Measurements from ENCODE around the gene PLD2.
A peak's percentile ranks its signal among the peaks of the same experiment; 100 is the strongest.

Gene PLD2

GRCh38 chr17:4785311-4786105 lies 21.4 kb upstream of the PLD2 start:
- TF ChIP-seq GATA2 (IDR thresholded peaks at IDR 0.05; ENCODE audit: low read depth, low read length) (no peak), GATA3 (IDR thresholded peaks at IDR 0.05; ENCODE audit: low read depth, low read length) (no peak)

DNA sequence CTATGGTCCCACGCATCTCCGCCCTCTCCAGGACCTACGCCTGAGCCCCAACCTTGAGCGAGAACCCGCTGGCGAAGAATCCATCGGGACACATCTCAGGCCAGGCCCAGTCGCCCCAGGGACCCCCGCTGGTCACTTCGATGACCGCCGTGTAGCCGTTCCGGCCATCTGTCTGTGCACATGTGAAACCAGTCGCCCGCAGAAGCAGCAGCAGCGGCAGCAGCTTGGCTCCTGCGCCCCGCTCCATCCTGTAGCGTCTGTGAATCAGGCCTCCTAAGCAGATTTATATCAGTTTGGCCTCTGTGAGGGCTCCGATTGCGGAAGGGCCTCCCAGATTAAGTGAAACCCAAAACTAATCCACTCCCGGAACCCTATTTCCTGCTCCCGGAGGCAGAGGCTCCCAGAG lies 20.8 kb upstream of the PLD2 start, which contains the start of gene VMO1:
VMO1 (minus strand) TSS at position 259 of the 406 bp plus-strand sequence; CDS start at position 247, 12 bp downstream.
- TF ChIP-seq GATA3 (IDR thresholded peaks at IDR 0.05; ENCODE audit: low read depth, low read length) = no peak
- TF ChIP-seq GATA2 (IDR thresholded peaks at IDR 0.05; ENCODE audit: low read depth, low read length) = peak; percentile 73

DNA sequence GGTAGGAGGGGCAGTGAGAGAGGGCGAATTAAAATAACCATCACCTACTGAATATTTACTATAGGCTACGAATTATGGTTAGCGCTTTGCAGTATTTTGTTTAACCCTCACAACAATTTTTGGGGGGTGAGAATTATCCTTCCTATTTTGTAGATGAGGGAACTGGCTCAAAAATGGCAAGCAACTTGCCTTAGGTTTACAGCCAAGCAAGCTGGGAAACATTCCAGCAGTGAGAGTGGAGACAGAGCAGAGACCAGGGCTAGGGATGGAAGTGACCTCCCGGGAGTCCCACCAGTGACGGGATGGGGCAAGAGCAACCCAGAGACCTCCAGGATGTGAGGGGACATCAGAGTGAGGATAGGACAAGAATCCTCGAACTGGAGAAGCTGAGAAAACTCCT lies 20.4 kb upstream of the PLD2 start:
- no peak for TF ChIP-seq GATA3 (IDR thresholded peaks at IDR 0.05; ENCODE audit: low read depth, low read length)
- no peak for TF ChIP-seq GATA2 (IDR thresholded peaks at IDR 0.05; ENCODE audit: low read depth, low read length)

DNA sequence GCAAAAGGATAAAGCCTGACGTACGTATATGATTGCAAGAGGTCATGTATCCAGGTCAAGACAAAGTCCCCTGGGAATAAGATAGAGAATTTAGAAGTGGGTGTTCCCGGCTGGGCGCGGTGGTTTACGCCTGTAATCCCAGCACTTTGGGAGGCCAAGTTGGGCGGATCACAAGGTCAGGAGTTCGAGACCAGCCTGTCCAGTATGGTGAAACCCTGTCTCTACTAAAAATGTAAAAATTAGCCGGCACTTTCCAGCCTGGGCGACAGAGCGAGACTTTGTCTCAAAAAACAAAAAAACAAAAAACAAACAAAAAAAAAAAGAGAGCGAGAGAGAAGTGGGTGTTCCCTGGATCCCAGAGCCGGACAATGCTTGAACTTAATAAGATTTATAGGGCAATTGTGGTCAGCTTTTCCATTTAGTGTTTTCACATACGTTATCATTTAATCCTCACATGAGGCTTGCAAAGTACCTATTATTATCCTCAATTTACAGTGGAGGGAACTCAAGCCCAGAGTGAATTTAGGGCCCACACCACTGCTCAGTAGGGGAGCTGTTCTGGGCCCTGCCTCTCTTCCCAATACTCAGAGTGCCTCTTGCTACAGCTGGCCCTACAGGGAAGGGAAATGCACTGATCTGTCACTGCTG lies 18.7 kb upstream of the PLD2 start:
- TF ChIP-seq GATA3 (IDR thresholded peaks at IDR 0.05; ENCODE audit: low read depth, low read length) (no peak), GATA2 (IDR thresholded peaks at IDR 0.05; ENCODE audit: low read depth, low read length) (no peak)

DNA sequence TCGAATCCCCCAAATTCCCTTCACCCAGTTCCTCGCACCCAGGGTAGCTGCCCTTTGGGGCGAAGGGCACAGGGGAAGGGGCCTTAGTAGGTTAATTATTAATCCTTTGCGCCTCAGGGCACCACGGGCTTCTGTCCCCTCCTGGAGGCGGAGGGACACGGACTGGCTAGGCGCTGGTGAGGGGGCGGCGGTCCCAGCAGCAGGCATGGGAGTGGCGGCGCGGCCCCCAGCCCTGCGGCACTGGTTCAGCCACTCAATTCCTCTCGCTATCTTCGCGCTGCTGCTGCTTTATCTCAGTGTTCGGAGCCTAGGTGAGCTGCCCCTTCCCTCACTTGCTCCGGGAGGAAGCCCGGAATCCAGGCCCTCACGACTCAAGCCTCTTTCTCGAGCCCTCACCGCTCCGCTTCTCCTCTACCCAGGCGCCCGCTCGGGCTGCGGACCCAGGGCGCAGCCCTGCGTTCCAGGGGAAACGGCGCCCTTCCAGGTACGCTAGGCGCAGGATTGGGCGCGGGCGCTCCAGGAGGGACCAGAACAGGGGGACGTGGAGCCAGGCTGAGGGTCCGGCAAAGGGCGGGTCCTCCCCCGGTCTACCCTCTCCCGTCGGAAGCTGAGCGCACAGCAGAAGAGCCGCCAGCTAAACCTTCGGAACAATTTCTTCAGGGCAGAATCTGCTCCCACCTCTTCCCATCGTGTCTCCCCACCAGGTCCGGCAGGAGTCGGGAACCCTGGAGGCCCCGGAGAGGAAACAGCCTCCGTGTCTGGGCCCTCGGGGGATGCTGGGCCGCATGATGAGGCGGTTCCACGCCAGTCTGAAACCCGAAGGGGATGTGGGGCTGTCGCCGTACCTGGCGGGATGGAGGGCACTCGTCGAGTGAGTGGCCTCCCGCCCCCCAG lies 17.9 kb upstream of the PLD2 start, which contains the start of gene GLTPD2:
GLTPD2 (plus strand) TSS at position 158 of the 894 bp plus-strand sequence; CDS start at position 206, 48 bp downstream.
- TF ChIP-seq GATA3 (IDR thresholded peaks at IDR 0.05; ENCODE audit: low read depth, low read length) (no peak), GATA2 (IDR thresholded peaks at IDR 0.05; ENCODE audit: low read depth, low read length) (no peak)

DNA sequence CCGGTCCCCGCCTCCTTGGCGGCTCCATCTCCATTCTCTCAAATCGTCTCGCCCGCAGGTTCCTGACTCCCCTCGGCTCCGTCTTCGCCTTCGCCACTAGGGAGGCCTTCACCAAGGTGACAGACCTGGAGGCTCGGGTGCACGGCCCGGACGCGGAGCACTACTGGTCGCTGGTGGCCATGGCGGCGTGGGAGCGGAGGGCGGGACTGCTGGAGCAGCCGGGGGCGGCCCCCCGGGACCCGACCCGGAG lies 17.3 kb upstream of the PLD2 start:
- no peak for TF ChIP-seq GATA3 (IDR thresholded peaks at IDR 0.05; ENCODE audit: low read depth, low read length)

DNA sequence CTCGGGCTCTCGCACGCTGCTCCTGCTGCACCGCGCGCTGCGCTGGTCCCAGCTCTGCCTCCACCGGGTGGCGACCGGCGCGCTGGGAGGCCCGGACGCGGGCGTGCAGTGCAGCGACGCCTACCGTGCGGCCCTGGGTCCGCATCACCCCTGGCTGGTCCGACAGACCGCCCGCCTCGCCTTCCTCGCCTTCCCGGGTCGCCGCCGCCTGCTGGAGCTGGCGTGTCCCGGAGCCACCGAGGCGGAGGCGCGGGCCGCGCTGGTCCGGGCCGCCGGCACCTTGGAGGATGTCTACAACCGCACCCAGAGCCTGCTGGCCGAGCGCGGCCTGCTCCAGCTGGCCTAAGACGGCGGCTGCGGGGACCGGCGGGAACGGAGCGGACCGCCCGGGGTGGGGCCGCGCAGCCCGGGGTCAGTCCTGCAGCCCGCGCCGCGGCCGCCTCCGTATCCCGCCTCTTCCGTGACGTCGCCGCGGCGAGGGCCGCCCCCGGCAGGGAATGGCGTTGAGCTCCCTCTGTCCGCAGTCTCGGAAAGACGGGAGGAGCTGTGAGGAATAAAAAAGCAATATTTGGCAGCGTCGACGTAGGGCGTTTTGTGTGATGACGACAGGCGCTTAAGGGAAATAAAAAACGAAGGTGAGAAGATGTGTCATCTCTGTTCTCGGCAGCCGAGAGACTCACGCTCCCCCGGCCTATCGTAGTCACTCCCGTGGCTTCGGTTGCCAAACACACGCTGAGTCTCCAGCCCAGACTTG lies 16.8 kb upstream of the PLD2 start:
- TF ChIP-seq GATA2 (IDR thresholded peaks at IDR 0.05; ENCODE audit: low read depth, low read length) = no peak
- TF ChIP-seq GATA3 (IDR thresholded peaks at IDR 0.05; ENCODE audit: low read depth, low read length) = no peak

GRCh38 chr17:4790705-4791088 lies 16.3 kb upstream of the PLD2 start:
- no peak for TF ChIP-seq GATA2 (IDR thresholded peaks at IDR 0.05; ENCODE audit: low read depth, low read length)
- TF ChIP-seq GATA3 (IDR thresholded peaks at IDR 0.05; ENCODE audit: low read depth, low read length) = no peak

GRCh38 chr17:4795168-4795567 lies 11.8 kb upstream of the PLD2 start:
- TF ChIP-seq GATA3 (IDR thresholded peaks at IDR 0.05; ENCODE audit: low read depth, low read length) = no peak
- TF ChIP-seq GATA2 (IDR thresholded peaks at IDR 0.05; ENCODE audit: low read depth, low read length) = no peak

DNA sequence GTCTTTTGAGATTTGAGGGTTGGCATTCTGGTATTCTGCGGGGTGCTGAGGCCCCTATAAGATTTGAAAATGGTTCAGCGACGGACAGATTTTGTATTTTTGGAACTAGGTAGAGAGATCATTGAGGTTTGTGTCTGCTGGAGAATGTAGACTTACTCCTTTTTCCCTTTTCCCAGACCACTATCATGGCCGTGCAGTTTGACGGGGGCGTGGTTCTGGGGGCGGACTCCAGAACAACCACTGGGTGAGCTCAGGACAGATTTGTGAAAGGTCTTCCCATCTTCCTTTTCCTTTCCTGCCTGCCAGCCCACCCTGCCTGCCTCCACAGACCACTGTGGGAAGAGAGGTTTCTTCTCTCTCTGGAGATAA lies 10.4 kb upstream of the PLD2 start:
- TF ChIP-seq GATA3 (IDR thresholded peaks at IDR 0.05; ENCODE audit: low read depth, low read length) = no peak
- TF ChIP-seq GATA2 (IDR thresholded peaks at IDR 0.05; ENCODE audit: low read depth, low read length) = no peak

DNA sequence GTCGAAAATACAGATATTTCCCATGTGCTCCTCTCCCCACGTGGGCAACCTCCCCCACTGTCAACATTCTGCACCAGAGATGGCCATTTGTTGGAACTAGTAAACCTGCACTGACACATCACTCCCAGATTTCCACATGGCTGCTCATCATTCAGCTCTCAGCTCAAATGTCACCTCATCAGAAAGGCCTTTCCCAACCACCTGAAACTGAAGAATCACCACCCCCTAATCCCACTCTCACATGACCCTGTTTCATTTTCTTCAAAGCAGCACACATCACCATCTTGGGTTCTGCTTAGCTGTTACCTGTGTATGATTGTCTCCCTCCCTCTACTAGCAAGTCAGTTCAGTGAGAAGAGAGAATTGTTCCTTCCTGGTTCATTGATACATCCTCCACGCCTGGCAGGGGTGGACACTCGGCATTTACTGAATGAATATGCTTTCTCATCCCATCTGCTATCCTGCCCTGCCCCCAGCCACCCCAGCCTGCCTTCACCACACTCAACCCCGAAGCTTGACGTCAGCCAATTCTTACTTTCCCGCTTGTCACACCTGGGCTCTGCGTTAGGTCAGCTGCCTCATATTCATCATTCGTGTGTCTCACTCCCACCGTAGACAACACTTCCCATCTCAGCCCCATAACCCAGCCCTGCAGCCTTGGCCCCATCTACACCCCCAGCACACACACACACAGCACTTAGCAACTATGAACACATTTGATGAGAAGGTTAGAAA lies 6.3 kb upstream of the PLD2 start:
- TF ChIP-seq GATA2 (IDR thresholded peaks at IDR 0.05; ENCODE audit: low read depth, low read length) (no peak), GATA3 (IDR thresholded peaks at IDR 0.05; ENCODE audit: low read depth, low read length) (no peak)

GRCh38 chr17:4802228-4802627 lies 4.7 kb upstream of the PLD2 start, which contains the start of gene C17orf114:
Gene C17orf114 (minus strand): TSS chr17:4802328.
- TF ChIP-seq GATA2 (IDR thresholded peaks at IDR 0.05; ENCODE audit: low read depth, low read length) (no peak), GATA3 (IDR thresholded peaks at IDR 0.05; ENCODE audit: low read depth, low read length) (no peak)

GRCh38 chr17:4806456-4806776 lies 536 bp upstream of the PLD2 start:
- TF ChIP-seq GATA2 (IDR thresholded peaks at IDR 0.05; ENCODE audit: low read depth, low read length) = no peak
- no peak for TF ChIP-seq GATA3 (IDR thresholded peaks at IDR 0.05; ENCODE audit: low read depth, low read length)

Measured in SH-SY5Y (cell line).